HepG2 (cell line): ENCODE results near the gene SOBP. TPM values are rescaled to one million over a fixed set of nuclear protein-coding genes. Genes with fewer than 3 reads are reported as not detected.

ENCODE experiments used
- ATF2 ChIP-seq: sonication (generic); formaldehyde crosslinking; IDR thresholded peaks from 2 replicates; pipeline ENCODE4 v1.4.0; 2020; ENCODE audit warnings: missing genetic modification reagents
- ATRX ChIP-seq: sonication (generic); formaldehyde crosslinking; IDR thresholded peaks from 2 replicates; pipeline ENCODE4 v1.4.0; 2020; ENCODE audit warnings: missing genetic modification reagents, borderline replicate concordance
- HINFP ChIP-seq: sonication (generic); formaldehyde crosslinking; IDR thresholded peaks from 2 replicates; pipeline ENCODE4 v1.4.0; 2020; ENCODE audit warnings: low read depth, mild to moderate bottlenecking, missing genetic modification reagents
- HNRNPL ChIP-seq: fragments of 200-400 bp; formaldehyde crosslinking; IDR thresholded peaks from 2 replicates; pipeline ENCODE4 v1.6.1; 2017; ENCODE audit warnings: mild to moderate bottlenecking, low read depth, low read length
- MED1 ChIP-seq: sonication (generic); formaldehyde crosslinking; IDR thresholded peaks from 2 replicates; pipeline ENCODE4 v1.4.0; 2020; ENCODE audit warnings: missing genetic modification reagents
- NFE2 ChIP-seq: sonication (generic); formaldehyde crosslinking; IDR thresholded peaks from 2 replicates; pipeline ENCODE4 v1.4.0; 2020; ENCODE audit warnings: missing genetic modification reagents
- SMC3 ChIP-seq: IDR thresholded peaks from 2 replicates; pipeline ENCODE4 v1.6.1; 2011; ENCODE audit warnings: low read length, improper control_type of control experiment
- SPEN ChIP-seq: sonication (generic); formaldehyde crosslinking; IDR thresholded peaks from 2 replicates; pipeline ENCODE4 v1.5.1; 2020; ENCODE audit warnings: low read depth, mild to moderate bottlenecking, missing genetic modification reagents
- SRSF1 ChIP-seq: fragments of 200-400 bp; formaldehyde crosslinking; optimal IDR thresholded peaks from 2 replicates; pipeline ENCODE3; 2017; ENCODE audit warnings: mild to moderate bottlenecking, low read depth, low read length, moderate library complexity
- ZBTB1 ChIP-seq: sonication (generic); formaldehyde crosslinking; IDR thresholded peaks from 2 replicates; pipeline ENCODE4 v1.4.0; 2020; ENCODE audit warnings: missing genetic modification reagents, borderline replicate concordance
- ZNF367 ChIP-seq: sonication (generic); formaldehyde crosslinking; IDR thresholded peaks from 2 replicates; pipeline ENCODE4 v1.4.0; 2020; ENCODE audit warnings: missing genetic modification reagents, borderline replicate concordance
- ZNF674 ChIP-seq: sonication (generic); formaldehyde crosslinking; IDR thresholded peaks from 2 replicates; pipeline ENCODE4 v1.5.0; 2020; ENCODE audit warnings: low read depth, mild to moderate bottlenecking, missing genetic modification reagents
- ZNF709 ChIP-seq: sonication (generic); formaldehyde crosslinking; IDR thresholded peaks from 2 replicates; pipeline ENCODE4 v1.5.0; 2020; ENCODE audit warnings: mild to moderate bottlenecking, missing genetic modification reagents
- polyA plus RNA-seq, 8 experiments: library from polyadenylated mRNA; depleted of rRNA in 3 of 8; stranded (reverse) in 7 of 8; unstranded in 1 of 8; fragments of >200 nt; fragmentation: Illumina TruSeq in 4 of 8; extraction: Trizol in 4 of 8; gene quantifications; 2 replicates each; pipeline versions ENCODE4 v1.2.1 to v1.2.3, GENCODE V29; 2011 to 2016; ENCODE audit warnings: low read depth in 4 of 8, missing spikeins in 1 of 8, mixed read lengths in 1 of 8; ENCODE audit not compliant: insufficient read depth in 1 of 8
- total RNA-seq, 5 experiments: library from RNA; depleted of rRNA; stranded (reverse); fragments of >200 nt; fragmentation: Illumina TruSeq; extraction: Trizol; gene quantifications; 2 replicates each; pipeline ENCODE4 v1.2.3, GENCODE V29; 2016; ENCODE audit warnings: low read depth in 1 of 5
- TF ChIP-seq, protein P1 (sequence below): sonication (generic); formaldehyde crosslinking; IDR thresholded peaks from 2 replicates; pipeline ENCODE4 v1.5.0; 2020; ENCODE audit warnings: mild to moderate bottlenecking, missing genetic modification reagents, borderline replicate concordance

Gene SOBP
- total and polyA plus RNA-seq, 2 of the 13 experiments (the other 11 are each of a cell fraction or from before 2014, with no cell fraction given) = 1.5 to 6.9 TPM

DNA sequence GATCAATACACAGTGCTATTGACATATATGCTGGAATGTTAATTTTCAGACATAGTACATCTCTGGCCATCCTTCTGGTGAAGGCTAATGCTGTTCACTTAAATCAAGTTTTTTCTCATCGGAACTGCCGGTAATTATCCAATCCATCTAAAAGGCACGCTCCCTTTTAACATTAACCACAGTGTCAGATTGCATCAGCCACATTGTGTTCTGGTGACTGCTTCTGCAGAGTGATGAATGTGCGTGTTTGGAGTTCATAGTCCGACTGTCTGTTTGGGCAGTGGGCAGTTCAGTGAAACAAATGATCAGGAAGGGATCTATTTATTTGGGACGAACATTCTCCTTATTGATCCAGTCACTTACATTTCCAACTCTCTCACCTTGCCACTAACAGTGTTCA is 49.5 kb downstream of the SOBP start (continued):
- TF ChIP-seq, protein P1, sequence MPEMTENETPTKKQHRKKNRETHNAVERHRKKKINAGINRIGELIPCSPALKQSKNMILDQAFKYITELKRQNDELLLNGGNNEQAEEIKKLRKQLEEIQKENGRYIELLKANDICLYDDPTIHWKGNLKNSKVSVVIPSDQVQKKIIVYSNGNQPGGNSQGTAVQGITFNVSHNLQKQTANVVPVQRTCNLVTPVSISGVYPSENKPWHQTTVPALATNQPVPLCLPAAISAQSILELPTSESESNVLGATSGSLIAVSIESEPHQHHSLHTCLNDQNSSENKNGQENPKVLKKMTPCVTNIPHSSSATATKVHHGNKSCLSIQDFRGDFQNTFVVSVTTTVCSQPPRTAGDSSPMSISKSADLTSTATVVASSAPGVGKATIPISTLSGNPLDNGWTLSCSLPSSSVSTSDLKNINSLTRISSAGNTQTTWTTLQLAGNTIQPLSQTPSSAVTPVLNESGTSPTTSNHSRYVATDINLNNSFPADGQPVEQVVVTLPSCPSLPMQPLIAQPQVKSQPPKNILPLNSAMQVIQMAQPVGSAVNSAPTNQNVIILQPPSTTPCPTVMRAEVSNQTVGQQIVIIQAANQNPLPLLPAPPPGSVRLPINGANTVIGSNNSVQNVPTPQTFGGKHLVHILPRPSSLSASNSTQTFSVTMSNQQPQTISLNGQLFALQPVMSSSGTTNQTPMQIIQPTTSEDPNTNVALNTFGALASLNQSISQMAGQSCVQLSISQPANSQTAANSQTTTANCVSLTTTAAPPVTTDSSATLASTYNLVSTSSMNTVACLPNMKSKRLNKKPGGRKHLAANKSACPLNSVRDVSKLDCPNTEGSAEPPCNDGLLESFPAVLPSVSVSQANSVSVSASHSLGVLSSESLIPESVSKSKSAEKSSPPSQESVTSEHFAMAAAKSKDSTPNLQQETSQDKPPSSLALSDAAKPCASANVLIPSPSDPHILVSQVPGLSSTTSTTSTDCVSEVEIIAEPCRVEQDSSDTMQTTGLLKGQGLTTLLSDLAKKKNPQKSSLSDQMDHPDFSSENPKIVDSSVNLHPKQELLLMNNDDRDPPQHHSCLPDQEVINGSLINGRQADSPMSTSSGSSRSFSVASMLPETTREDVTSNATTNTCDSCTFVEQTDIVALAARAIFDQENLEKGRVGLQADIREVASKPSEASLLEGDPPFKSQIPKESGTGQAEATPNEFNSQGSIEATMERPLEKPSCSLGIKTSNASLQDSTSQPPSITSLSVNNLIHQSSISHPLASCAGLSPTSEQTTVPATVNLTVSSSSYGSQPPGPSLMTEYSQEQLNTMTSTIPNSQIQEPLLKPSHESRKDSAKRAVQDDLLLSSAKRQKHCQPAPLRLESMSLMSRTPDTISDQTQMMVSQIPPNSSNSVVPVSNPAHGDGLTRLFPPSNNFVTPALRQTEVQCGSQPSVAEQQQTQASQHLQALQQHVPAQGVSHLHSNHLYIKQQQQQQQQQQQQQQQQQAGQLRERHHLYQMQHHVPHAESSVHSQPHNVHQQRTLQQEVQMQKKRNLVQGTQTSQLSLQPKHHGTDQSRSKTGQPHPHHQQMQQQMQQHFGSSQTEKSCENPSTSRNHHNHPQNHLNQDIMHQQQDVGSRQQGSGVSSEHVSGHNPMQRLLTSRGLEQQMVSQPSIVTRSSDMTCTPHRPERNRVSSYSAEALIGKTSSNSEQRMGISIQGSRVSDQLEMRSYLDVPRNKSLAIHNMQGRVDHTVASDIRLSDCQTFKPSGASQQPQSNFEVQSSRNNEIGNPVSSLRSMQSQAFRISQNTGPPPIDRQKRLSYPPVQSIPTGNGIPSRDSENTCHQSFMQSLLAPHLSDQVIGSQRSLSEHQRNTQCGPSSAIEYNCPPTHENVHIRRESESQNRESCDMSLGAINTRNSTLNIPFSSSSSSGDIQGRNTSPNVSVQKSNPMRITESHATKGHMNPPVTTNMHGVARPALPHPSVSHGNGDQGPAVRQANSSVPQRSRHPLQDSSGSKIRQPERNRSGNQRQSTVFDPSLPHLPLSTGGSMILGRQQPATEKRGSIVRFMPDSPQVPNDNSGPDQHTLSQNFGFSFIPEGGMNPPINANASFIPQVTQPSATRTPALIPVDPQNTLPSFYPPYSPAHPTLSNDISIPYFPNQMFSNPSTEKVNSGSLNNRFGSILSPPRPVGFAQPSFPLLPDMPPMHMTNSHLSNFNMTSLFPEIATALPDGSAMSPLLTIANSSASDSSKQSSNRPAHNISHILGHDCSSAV = no peak
- TF ChIP-seq ZNF674 (CRISPR knock-in tag) = no peak
- no peak for TF ChIP-seq SRSF1
- peak; percentile 97 for TF ChIP-seq MED1 (CRISPR knock-in tag)
- TF ChIP-seq ZNF709 (CRISPR knock-in tag) = 0 out of 2 replicates have a peak, but pooled peaks have one; percentile 47
- TF ChIP-seq NFE2 = no peak
- no peak for TF ChIP-seq ZBTB1 (CRISPR knock-in tag)
- no peak for TF ChIP-seq HNRNPL
- peak; percentile 43; the same call in 1 of the 2 replicates for TF ChIP-seq SPEN (CRISPR knock-in tag)
- TF ChIP-seq HINFP = no peak
- TF ChIP-seq ATF2 (CRISPR knock-in tag) = peak; percentile 89
- peak; percentile 43 for TF ChIP-seq SMC3
- TF ChIP-seq ZNF367 = no peak
- no peak for TF ChIP-seq ATRX
